GM18499 (cell line): ENCODE results near the gene IL1A.

Experiments
- ATAC-seq: cut with Tn5 transposase; IDR thresholded peaks from one replicate; pipeline ENCODE4 v1.9.1; 2021; ENCODE audit warnings: moderate number of reproducible peaks; ENCODE audit not compliant: insufficient read depth, unreplicated experiment

The IL1A gene

GRCh38 chr2:112819081-112819480, 34.8 kb upstream of the IL1A start:
- no peak for ATAC-seq

- ATAC-seq = no peak
Measured at GRCh38 chr2:112818094-112818902, 34.0 kb upstream of the IL1A start.

DNA sequence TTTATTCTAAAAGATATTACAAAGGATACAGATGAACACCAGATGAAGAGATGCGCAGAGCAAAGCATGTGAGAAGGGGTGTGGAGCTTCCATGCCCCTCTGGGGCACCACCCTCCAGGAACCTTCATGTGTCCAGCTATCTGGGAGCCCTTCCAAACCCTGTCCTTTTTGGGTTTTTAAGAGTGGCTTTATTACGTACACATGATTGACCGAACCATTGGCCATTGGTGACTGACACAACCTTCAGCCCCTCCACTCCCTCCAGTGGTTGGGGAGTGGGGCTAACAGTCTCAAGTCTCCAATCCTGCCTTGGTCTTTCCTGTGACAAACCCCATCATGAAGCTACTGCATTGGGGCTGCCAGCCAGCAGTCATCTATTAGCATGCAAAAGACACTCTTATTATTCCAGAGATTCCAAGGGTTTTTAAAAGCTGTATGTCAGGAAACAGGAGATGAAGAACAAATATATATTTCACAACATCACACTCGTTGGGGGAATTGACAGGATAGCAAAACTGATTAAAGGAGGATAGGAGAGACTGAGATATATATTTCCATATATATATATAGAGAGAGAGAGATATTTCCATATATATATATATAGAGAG, 32.9 kb upstream of the IL1A start:
- no peak for ATAC-seq

- ATAC-seq = no peak
Measured at GRCh38 chr2:112814278-112814677, 30.0 kb upstream of the IL1A start.

- ATAC-seq = no peak
Measured at GRCh38 chr2:112813280-112813966, 29.1 kb upstream of the IL1A start.

- ATAC-seq = no peak
Measured at GRCh38 chr2:112812318-112813267, 28.3 kb upstream of the IL1A start.

DNA sequence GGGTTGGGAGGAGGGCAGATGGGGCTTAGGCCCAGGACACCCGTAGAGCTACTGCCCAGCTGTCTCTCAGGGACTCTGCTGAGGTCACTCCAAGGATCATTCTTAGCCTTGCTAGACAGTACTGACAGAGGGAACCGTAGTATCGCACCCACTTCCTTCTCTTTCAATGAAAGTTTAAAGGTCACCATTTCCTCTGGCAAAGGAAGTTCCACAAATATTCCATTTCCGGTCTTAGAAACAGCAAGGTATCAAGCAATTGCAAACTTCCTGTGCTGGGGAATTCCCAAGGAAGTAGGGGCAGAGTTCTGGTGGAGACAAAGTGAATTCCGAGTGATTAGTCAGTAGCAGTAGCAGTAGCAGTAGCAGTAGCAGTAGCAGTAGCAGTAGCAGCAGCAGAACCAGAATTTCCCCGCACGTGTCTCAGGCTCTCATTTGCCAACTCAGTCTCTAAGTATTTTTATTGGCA, 27.6 kb upstream of the IL1A start:
- ATAC-seq = no peak

- no peak for ATAC-seq
Measured at GRCh38 chr2:112811276-112811831, 27.1 kb upstream of the IL1A start.

DNA sequence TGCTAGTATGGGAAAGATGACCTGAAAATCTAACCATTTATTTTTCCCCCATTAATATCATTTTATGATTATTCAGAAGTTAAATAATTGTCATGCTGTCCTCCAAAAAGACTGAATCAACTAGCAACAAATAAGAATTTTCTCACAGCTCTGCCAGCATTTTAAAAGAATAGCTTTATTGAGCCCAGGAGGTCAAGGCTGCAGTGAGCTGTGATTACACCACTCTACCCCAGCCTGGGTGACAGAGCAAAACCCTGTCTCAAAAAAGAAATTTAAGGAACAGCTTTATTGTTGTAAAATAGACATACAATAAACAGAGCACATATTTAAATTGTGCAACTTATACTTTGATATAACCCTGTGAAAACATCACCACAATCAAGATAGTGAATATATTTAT, 24.8 kb upstream of the IL1A start:
- no peak for ATAC-seq

GRCh38 chr2:112807233-112807807, 23.0 kb upstream of the IL1A start:
- ATAC-seq = no peak

DNA sequence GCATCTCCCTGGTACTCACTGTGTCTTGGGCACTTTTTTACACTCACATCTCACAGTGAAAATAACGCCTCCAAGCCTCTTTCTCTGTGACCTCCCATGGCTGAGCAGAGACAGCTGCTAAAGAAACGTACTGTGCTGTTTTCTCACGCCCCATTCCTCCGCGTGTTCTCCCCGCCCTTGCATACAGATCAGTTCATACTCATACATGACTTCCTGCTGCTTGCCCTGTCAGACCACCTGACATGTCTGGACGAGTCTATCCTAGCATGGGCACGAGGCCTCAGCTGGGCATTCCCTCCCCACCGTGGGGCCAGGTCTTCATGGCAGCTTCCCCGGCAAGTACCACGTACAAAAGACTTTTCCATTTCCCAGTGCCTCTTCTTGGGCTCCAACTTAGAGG, 21.2 kb upstream of the IL1A start:
- no peak for ATAC-seq

DNA sequence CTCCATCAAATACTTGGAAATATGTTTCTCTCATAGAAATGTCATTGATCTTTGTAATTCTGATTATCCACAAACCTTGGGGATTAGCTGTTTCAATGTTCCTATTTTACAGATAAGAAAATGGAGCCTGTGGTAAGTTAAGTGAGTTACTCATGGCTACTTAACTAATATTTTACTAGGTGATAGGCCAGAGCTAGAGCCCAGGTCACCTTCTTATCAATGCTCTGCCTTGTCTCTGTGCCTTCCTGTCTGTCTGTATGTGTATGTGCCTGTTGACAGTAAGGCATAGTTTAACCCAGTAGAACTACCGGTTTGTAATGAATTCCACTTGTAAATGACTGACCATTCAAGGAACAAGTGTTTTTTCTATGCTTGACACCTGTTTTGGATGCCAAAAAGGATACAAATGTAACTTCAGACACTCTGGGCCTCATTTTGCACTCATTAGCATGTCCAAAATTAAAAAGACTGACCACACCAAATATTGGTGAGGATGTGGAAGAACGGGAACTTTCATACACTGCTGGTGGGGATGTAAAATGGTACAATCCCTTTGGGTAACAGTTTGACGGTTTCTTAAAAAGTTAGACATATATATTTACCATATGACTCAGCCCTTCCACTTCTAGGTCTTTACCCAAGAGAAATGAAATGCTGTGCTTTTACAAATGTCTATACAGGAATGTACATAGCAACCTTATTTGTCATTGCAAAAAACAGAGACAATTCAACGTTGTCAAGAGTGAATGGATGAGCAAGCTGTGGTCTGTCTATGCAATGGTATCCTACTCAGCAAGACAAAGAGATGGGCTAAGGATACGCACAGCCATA, 19.6 kb upstream of the IL1A start:
- ATAC-seq = no peak

DNA sequence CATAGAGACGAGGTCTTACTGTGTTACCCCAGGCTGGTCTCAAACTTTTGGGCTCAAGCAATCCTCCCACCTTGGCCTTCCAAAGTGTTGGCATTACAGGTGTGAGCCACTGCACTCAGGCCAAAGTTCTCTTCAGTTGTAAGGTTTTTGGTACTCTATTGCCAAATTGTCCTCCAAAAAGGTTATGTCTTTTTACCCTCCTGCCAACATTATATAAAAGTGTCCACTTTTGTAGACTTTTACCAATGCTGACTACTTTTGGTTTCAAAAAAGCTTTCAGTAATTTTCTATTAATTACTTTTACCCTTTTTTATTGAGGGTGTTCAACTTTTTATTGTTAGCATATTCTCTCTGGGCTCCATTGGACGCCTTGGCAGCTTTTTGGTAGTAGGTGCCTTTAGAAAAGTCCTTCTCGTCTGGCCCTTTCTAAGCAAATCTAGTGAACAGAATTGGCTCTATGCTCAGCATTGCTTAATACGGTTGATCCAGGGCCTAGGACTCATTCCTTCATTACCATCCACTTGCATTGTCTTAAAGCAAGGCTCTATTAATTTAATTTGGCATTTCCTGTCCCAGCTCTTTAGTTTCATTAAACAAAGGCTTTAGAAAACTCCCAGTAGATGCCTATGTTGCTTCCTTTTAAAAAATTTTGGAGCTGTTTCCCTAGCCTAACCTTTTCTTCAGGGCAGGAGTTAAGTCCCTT, 16.7 kb upstream of the IL1A start:
- no peak for ATAC-seq

GRCh38 chr2:112798979-112799975, 15.0 kb upstream of the IL1A start:
- no peak for ATAC-seq

DNA sequence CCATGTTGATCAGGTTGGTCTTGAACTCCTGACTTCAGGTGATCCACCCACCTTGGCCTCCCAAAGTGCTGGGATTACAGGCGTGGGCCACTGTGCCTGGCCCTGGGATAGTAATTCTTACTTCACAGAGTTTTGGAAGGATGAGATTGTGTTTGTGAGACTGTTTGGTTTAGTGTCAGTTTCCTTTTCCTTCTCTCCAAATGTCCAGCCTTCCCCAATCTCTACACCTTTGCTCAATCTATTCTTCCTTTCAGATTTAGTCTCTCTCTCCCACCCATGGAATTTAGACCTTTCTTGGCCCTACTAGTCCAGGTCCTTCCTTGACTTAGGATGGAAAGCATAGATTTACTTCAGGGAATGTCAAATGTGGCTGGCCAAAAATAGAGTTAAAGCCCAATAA, 12.2 kb upstream of the IL1A start:
- ATAC-seq = no peak

DNA sequence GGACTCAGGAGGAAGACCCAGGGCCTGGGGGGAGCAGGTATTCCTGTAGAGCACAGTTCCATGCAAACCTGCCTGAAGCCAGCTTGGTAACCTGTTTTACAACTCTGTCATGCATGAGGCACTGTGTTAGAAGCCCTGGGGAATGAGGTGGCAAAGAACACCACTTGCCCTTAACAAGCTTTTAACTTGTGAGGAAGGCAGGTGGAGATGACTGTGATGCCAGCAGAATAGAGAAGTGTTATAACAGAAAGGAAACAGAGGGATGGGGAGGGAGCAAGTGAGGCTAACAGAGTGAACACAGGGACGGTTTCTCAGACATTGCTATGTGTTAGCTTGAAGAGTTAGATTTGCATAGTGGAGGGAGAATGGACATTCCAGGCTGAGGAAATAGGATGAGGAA, 11.5 kb upstream of the IL1A start:
- ATAC-seq = no peak

GRCh38 chr2:112794841-112795240, 10.5 kb upstream of the IL1A start:
- no peak for ATAC-seq
